Activated CD4-positive, alpha-beta T cell treated with anti-CD3 and anti-CD28 coated beads for 4 hours (primary cell): Measurements from ENCODE around the gene RNU1-1.
"Not testable (repeated sequence)": the region's sequence is repeated elsewhere in the genome, so short reads cannot be mapped to it uniquely, and the experiment has no call there.

Experiments
- DNase-seq, 2 donors: peaks; one replicate each; pipeline ENCODE4 v3.0.0-alpha.2; 2020

The RNU1-1 gene

DNA sequence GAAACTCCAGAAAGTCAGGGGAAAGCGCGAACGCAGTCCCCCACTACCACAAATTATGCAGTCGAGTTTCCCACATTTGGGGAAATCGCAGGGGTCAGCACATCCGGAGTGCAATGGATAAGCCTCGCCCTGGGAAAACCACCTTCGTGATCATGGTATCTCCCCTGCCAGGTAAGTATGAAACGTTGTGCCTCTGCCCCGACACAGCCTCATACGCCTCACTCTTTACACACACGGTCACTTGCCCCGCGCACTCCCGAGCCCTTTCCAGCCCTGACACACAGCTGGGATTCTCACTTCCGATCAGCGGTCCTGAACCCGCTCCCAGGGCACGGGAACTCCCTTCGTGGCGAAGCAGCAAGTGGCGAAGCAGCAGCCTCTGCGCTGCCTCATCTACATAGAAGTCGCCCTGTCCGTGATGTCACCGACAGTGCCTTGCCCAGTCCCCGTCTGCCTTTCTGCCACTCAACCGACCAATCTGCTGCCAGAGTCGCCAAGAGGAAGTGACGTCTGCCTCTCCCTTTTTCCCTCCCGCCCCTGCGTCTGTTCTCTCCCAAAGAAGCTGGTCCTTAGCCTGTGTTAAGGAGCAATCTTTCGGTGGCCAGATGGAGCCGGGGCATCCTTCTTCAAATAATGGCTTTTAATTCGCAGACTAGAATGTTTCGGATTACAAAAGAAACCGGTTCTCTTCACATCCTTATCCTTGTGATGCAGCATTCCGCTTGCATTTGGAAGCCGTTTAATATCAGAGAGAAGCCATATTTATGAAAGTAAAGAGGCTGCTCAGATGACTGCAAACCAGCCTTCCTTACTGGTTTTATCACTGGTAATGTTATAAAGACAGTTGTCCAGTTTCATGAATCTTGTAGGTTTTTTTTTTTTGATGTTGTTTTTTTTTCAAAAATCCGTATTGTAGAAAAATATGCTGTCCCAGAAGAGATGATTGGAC, at the start of gene RNU1-1:
Gene RNU1-1, minus strand, starts transcription at position 179 of the 949 bp plus-strand sequence.
- DNase-seq: peak; percentile 60 to 65

- DNase-seq: not testable (repeated sequence)
These were observed 47.0 kb upstream of the RNU1-1 start for GRCh38 chr1:16561035-16561434.

GRCh38 chr1:16560498-16560897, 46.4 kb upstream of the RNU1-1 start:
- not testable (repeated sequence) for DNase-seq

GRCh38 chr1:16559688-16560087, 45.6 kb upstream of the RNU1-1 start:
- DNase-seq: not testable (repeated sequence)

- DNase-seq: not testable (repeated sequence)
These were observed 42.9 kb upstream of the RNU1-1 start for GRCh38 chr1:16557034-16557433.

GRCh38 chr1:16553244-16553643, 39.2 kb upstream of the RNU1-1 start:
- DNase-seq: not testable (repeated sequence)

- DNase-seq: not testable (repeated sequence)
These were observed 36.3 kb upstream of the RNU1-1 start for GRCh38 chr1:16550212-16550918.

DNA sequence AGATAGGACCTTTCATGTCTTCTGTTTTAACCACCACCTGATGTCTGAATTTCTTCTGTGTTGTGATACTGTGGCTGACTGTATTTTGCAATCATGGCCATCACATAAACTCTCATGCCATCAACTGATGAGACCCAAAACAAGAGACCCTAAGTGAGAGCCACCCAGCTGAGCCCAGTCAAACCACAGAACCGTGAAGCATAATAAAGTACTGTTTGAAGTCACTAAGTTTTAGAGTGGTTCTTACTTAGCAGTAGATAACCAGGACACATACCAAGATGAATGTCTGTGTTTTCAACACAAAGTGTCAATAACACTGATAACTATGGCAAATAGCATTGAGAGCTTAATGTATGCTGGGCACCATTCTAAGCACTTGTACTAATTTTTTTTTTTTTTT, 35.5 kb upstream of the RNU1-1 start:
- DNase-seq: not testable (repeated sequence)

GRCh38 chr1:16547502-16548241, 33.6 kb upstream of the RNU1-1 start:
- DNase-seq: not testable (repeated sequence)

GRCh38 chr1:16545682-16546095, 31.6 kb upstream of the RNU1-1 start:
- DNase-seq: not testable (repeated sequence)

- not testable (repeated sequence) for DNase-seq
These were observed 26.4 kb upstream of the RNU1-1 start for GRCh38 chr1:16540421-16540893.

- not testable (repeated sequence) for DNase-seq
These were observed 23.4 kb upstream of the RNU1-1 start for GRCh38 chr1:16537528-16537927.

DNA sequence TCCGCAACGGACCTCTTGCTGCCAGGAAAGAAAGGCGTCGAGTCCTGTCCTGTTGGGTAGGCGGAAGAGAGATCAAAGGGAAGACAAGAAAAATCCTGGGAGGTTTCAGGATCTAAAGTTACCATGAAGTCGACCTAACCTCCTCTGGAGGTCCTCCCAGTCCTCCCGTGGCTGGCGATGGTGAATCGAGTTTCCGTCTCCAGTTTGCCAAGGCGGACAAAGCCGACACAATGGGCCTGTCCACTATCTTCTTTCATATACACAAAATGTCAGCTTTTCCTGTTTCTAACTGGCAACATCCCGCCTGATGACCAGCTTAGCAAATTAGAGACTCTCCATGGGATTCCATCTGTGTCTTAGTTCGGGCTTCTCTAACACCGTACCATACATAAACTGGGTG, 22.7 kb upstream of the RNU1-1 start:
- DNase-seq: not testable (repeated sequence)

DNA sequence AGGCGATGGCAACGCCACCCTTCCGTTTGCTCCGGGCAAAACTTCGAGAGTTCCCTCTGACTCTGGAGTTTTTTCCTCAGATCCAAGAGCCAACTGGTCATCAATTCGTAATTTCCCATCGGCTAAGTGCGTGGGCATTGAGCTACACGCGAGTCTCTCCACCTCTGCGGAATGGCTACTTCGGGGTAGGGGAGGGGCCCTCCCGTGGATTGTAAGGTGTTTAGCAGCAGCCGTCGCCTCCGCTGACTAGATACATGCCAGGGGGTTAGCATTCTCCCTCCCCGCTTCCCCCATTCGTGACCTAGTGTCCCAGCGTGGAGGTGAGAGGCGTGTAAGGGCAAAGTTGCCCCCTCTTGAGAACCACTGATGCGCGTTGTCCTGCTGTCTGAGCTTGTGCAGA, 21.8 kb upstream of the RNU1-1 start:
- not testable (repeated sequence) for DNase-seq

GRCh38 chr1:16535487-16535886, 21.4 kb upstream of the RNU1-1 start:
- DNase-seq: not testable (repeated sequence)

DNA sequence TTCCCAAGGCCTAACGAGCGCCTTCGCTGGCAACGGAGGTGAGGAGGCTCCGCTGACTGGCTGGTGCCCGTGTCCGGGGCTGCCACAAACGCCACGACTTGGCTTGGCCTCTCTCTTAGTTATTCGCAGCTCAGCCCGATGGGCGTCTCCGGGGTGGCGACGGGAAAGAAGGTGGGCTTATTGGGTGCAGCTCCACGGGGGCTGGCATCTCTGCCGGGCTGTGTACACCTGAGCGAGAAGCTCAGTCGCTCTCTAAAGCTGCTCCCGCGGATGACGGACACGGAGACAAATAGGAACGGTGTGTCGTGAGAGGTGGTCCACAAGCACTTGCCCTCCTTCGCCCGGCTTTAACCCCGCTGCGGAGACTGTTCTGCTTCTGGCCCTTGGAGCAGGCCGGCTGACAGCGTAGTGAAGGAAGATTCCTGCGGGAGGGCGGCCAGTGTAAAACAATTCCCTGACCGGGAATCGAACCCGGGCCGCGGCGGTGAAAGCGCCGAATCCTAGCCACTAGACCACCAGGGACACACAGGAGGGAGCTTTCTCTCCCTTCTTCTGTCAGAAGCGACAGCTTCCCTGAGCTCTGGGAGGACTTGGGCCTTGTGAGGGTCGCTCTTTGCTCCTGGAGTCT, 20.9 kb upstream of the RNU1-1 start:
- not testable (repeated sequence) for DNase-seq

GRCh38 chr1:16534239-16534828, 20.2 kb upstream of the RNU1-1 start:
- not testable (repeated sequence) for DNase-seq

- DNase-seq: not testable (repeated sequence)
These were observed 18.3 kb upstream of the RNU1-1 start for GRCh38 chr1:16532235-16532991.

GRCh38 chr1:16528338-16528737, 14.3 kb upstream of the RNU1-1 start:
- DNase-seq: not testable (repeated sequence)

GRCh38 chr1:16525769-16526168, 11.7 kb upstream of the RNU1-1 start:
- DNase-seq: not testable (repeated sequence)

GRCh38 chr1:16521679-16522078, 7.6 kb upstream of the RNU1-1 start:
- DNase-seq: not testable (repeated sequence)
